Measurements from ENCODE around the gene LRRC43.
"Not testable (repeated sequence)": the region's sequence is repeated elsewhere in the genome, so short reads cannot be mapped to it uniquely, and the experiment has no call there.

Gene LRRC43

DNA sequence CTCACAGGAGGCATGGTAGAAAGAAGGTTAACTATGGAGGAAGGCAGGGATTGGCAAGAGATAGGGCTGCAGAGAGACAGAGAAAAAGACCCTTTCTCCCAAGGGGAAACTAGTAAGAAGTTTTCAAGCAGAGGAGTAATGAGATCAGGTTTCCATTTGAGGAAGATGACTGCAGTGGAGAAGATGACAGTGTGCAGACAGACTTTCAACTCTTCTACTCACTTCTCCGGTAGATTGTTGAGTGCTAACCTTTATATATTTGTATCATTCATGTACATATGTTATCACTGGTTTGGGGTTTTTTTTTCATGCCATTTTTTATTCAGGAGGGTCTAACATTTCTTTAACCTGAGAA, 14.7 kb downstream of the LRRC43 start:
- ATAC-seq = peak in 1 of 2 donors; percentile 24

- ATAC-seq = no peak
Observed at GRCh38 chr12:122199484-122200355, 16.8 kb downstream of the LRRC43 start.

GRCh38 chr12:122200541-122201175, 17.7 kb downstream of the LRRC43 start:
- no peak for ATAC-seq

DNA sequence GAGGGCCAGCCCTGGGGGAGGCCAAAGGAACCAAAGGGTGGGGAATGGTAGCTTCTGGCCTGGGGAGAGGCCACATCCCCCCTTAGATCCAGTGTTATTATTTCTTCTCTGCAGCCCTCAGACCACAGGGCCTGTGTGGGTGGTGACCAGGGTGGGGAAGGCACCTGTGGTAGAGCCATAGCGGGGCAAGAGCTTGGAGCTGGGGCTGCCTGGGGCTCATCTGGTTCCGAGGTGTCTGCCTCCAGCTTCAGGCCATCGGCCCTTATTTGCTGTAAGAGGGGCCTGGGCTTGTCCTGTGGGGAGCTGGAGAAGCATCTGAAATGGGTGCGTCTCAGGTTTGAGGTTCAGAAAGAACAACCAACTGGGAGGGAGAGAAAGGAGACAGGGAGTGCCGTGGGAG, 18.5 kb downstream of the LRRC43 start:
- no peak for ATAC-seq

DNA sequence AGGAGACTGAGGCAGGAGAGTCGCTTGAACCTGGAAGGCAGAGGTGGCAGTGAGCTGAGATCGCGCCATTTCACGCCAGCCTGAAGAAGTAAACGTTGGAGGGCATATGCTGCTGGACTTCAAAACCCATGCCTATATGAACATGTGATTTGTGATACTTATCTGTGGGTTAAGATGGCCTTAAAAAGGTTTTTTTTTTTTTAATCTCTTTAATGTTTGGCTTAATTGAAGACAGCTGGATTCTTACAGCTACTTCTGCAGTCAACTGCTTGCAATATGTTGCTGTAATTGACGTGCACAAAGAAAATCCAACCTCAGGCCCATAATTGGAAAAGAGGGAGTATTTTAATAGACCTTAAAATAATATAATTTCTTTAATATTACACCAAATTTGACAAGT, 19.1 kb downstream of the LRRC43 start:
- no peak for ATAC-seq

DNA sequence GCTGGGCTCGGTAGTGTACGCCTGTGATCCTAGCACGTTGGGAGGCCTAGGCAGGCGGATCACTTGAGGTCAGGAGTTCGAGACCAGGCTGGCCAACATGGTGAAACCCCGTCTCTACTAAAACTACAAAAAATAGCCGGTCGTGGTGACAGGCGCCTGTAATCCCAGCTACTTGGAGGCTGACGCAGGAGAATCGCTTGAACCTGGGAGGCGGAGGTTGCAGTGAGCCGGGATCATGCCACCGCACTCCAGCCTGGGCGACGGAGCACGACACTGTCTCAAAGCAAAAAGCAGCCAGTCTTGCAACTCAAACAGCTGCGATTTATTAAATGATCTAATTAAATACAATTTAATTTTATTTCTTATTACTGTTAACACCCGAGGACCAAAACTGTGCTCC, 19.9 kb downstream of the LRRC43 start:
- not testable (repeated sequence) for ATAC-seq

DNA sequence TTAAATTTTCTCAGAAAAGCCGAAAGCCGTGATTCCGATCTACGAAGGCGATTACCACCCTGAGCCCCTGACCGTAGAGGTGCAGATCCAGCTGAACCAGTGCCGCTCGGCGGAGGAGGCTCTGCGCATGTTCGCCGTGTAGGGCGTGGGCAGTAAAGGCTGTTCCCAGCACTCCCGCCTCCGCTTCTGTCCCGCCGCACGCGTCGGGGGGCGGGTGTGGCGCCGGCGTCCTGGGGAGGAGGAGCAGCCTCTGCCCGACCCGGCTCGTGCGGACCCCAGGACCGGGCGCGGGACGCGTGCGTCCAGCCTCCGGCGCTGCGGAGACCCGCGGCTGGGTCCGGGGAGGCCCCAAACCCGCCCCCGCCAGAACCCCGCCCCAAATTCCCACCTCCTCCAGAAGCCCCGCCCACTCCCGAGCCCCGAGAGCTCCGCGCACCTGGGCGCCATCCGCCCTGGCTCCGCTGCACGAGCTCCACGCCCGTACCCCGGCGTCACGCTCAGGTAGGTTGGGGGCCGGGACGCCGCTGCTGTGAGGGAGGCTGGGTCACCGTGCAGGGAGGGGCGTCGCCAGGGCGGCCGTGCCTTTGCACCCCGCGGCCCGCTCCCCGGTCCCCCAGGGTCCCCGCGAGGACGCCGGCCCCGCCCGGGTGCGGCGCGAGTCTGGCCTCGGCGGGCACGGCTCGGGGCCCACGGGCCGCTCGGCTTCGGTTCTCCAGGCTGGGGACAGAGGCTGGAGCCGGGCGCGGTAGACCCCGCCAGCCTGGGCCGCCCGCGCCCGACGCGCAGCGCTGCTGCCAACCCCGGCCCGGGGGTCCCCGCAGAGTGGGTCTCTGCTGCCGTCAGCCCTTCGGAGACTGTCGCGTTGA, 20.6 kb downstream of the LRRC43 start, which contains the start of gene B3GNT4:
B3GNT4 (plus strand) TSS at position 409 of the 866 bp plus-strand sequence. CDS start 910 bp downstream, outside the sequence.
- ATAC-seq = peak; percentile 68 to 70

DNA sequence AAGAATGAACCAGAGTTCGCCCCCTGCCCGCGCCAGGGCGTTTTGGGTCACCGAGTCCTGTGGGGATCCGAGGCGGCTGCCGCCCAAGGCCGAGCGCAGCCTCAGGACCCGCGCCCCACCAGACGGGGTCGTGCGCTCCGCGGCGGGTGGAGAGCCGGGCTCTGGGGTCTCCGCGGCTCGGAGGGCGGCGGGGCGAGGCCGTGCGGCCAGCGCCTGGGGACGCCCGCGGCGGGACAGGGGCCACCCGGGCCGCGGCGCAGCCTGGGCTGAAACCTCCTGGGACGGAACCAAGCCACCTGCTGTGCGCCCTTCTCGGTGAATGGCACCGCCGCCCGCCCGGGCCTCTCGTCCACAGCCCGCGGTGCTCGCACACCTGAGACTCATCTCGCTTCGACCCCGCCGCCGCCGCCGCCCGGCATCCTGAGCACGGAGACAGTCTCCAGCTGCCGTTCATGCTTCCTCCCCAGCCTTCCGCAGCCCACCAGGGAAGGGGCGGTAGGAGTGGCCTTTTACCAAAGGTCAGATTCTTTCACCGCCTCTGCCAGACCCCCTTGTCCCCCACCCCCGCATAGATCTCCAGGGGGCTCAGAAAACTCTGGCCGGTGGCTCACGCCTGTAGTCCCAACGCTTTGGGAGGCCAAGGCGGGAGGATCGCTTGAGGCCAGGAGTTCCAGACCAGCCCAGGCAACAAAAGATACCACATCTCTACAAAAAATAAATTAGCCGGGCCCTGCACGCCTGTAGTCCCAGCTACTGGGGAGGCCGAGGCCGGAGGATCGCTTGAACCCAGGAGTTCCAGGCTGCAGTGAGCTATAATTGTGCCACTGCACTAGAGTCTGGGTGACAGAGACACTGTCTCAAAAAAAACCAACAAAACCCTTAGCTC, 21.5 kb downstream of the LRRC43 start:
- ATAC-seq = peak; percentile 6 to 9

DNA sequence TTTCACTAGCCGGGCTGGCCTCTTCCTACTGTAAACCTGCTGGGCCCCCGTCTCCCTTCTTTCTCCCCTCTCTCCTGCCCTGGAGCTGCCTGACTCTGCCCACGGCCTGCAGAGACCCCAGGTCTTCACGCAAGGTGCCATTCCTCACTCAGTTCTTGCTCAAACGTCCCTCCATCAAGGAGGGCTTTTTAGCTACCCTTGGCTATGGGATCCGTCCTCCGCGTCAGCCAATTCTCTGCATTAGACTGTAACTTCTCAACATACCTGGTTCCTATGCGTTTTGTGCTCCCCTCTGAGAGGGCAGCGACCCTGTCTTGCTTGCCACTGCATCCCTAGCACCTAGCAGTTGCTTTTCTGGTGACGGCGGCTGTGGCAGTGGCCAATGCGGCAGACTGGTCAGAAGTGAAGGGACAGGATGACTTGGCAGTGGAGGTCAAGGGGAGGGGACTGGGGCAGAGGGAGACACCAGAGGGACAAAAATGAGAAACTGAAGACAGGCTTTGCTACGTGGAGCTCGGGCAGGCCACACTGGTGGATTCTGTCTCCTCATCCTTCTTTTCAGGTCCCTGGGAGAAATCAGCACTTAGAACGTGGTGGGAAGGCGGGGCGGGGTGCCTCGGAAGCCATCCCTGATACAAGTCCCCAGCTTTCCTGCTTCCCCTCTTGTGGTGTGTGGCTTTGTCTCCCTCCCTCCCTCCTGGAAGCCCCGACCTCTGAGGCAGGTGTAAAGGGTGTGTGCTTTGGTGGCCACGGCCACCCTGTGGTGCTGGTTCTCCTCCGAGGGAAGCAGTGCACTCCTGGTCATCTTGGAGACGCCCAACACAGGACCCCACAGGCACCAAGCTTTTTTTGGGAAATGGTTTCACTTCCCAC, 22.4 kb downstream of the LRRC43 start:
- no peak for ATAC-seq

DNA sequence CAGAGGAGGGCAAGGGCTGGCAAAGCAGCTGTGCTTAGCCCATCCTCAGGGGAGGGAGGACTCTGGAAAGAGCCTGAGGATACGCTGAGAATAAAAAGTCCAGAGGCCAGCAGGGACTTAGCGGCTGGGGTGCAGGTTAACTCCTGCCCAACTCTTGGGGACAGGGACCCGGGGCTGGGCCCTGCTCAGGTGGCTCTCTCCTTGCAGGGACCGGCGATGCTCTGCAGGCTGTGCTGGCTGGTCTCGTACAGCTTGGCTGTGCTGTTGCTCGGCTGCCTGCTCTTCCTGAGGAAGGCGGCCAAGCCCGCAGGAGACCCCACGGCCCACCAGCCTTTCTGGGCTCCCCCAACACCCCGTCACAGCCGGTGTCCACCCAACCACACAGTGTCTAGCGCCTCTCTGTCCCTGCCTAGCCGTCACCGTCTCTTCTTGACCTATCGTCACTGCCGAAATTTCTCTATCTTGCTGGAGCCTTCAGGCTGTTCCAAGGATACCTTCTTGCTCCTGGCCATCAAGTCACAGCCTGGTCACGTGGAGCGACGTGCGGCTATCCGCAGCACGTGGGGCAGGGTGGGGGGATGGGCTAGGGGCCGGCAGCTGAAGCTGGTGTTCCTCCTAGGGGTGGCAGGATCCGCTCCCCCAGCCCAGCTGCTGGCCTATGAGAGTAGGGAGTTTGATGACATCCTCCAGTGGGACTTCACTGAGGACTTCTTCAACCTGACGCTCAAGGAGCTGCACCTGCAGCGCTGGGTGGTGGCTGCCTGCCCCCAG, 23.4 kb downstream of the LRRC43 start:
- ATAC-seq = no peak

DNA sequence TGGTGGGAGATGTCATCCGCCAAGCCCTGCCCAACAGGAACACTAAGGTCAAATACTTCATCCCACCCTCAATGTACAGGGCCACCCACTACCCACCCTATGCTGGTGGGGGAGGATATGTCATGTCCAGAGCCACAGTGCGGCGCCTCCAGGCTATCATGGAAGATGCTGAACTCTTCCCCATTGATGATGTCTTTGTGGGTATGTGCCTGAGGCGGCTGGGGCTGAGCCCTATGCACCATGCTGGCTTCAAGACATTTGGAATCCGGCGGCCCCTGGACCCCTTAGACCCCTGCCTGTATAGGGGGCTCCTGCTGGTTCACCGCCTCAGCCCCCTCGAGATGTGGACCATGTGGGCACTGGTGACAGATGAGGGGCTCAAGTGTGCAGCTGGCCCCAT, 24.1 kb downstream of the LRRC43 start:
- ATAC-seq = no peak

- ATAC-seq = no peak
Observed at GRCh38 chr12:122207391-122207790, 24.5 kb downstream of the LRRC43 start.

- ATAC-seq = no peak
Observed at GRCh38 chr12:122208073-122208820, 25.3 kb downstream of the LRRC43 start.

DNA sequence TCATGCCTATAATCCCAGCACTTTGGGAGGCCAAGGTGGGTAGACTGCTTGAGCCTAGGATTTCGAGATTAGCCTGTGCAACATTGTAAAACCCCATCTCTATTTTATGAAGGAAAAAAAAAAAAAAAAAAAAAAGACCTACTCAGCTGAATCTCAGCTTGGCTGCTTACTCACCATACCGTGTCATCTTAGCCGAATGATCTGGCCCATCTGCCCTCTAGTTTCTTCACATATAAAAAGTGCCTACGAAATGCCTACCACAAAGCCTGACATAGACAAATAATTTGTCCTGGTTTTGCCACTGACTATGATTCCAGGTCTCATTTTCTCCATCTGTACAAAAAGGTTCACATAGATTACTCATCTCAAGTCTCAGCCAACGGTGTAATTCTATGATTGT, 32.8 kb downstream of the LRRC43 start:
- ATAC-seq = no peak

- no peak for ATAC-seq
Observed at GRCh38 chr12:122216445-122216844, 33.5 kb downstream of the LRRC43 start.

DNA sequence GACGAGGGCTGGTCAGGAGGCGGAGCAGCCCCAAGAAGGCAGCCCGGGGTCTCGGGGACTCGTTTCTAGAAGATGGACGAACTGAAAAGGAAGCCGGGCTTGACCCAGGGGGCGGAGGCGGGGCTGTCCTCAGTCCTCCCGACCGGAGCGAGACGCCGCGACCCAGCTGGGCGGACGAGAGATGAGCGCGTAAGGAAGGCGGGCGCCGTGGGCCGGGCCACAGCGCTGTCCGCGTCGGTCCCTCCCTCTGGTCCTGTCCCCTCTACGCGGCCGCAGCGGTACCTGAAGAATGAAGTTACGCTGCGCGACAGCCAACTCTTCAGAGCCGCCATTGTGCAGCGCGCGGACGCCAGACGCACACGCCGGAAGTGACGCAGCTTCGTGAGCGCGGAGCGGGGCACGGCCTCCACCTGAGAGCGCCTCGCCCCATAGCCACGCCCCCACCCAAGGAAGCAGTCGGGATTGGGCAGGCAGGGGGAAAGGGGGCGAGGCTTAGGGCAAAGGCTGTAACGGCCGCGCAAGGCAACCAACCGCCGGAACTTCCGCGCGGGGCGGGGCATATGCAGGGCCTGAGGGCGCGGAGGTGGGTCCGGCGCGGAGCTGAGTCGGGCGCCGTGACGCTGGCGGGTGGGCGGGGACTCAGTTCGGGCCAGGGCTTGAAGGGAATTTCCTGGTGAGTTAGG, 42.9 kb downstream of the LRRC43 start, which contains the start of gene DIABLO:
DIABLO (minus strand) TSS at position 370 of the 683 bp plus-strand sequence; CDS start at position 332, 38 bp downstream.
- ATAC-seq = peak; percentile 93

DNA sequence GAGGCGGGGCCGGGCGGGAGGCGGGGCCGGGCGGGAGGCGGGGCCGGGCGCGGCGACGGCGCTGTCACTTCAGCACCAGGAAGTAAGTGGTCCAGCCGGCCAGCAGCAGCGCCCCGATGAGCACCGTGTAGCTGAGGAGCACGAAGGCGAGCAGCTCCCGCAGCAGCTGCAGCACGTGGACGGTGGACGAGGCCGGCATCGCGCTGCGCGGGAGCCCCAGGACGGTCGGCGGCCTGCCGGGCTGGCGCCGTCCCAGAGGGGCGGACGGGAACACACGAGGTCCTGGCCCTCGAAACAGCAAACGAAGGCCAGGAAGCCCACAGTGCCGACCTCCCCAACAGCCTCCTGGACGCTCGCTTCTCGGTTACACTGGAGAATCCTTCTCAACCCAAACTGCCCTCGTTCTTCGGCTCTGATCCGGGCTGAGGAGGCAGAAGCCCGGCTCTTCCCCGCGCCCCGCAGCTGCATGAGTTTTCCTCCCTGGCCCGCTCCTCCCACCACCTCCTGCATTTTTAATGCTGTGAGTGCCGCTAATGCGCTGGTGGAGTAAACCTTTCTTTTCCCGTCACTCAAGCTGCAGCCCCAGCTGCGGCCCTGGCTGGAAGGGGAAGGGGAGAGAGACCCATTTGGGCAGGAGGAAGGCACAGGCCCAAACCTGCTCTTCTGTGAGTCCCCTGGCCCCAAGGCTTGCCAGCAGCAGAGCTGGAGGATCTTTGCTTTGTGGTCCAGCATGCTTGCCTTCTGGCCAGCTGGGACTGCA, 43.6 kb downstream of the LRRC43 start:
- ATAC-seq = peak; percentile 57 to 60

GRCh38 chr12:122227341-122227740, 44.4 kb downstream of the LRRC43 start:
- no peak for ATAC-seq

Data from activated CD4-positive, CD25-positive, alpha-beta regulatory T cell treated with anti-CD3 and anti-CD28 coated beads, Interleukin-2, amount 50 U/mL, for 24 hours (primary cell).